ENCODE data around the gene TXNDC12.

- no peak for TF ChIP-seq CTCF (IDR thresholded peaks at IDR 0.05; ENCODE audit: low read length)
- no peak for TF ChIP-seq EZH2phosphoT487 (IDR thresholded peaks at IDR 0.05; ENCODE audit: low read length)
- TF ChIP-seq EZH2 (optimal IDR thresholded peaks at IDR 0.05; ENCODE audit: low read depth, low read length), result no peak
Measured at GRCh38 chr1:52033190-52034049, 21.6 kb downstream of the TXNDC12 start, which contains the start of gene KTI12.

Measured in MM.1S (cell line).